Measurements from ENCODE around the gene HIRIP3. TPM values are rescaled to one million over a fixed set of nuclear protein-coding genes. Genes with fewer than 3 reads are reported as not detected.

HIRIP3 gene
- total RNA-seq, 1 experiment from 2014 or later, result 18.9 TPM

DNA sequence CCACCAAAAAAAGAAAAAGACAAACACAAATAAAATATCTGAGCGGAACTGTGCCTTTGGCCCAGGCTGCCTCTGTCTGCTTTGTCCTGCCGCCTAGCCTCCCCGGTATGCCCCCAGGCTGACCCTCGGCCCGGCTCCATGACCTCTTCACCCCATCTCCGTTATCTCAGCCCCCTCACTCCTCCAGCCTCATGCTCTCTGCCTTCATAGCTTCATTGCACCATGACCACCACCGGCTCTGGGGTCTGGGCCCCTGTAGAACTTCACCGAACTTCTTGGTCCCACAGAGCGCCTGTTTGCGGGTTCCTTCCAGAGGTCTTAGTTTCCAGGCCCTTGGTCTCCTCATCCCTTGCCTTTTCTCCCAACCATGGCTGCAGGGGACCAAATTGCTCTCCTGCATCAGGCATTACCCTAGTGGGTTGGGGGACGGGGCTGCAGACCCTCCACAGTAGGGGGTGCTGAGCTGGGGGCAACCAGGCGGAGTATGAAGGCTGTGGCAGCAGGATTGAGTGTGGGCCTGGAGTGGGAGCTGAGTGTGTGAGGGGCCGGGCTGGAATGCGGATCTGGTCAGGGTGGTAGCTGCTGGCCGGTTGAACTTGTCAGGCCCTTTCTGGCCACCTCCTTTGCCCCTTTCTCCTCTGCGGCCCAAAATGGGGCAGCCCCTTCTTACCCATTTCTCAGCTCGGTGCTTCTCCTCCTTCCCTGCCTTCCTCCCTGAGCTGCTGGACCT is 6.9 kb downstream of the HIRIP3 start:
- Mint-ChIP-seq H3K27me3 (ENCODE audit: low read depth) (no peaks in the 10 kb centered on the region), H3K36me3 (peaks cover 46% of the 10 kb centered on the region), H3K4me1 (no peaks in the 10 kb centered on the region), H3K4me3 (no peak overlapping the region), H3K27ac (peak overlapping the region; percentile 74; the same call in 1 of the 2 replicates), H3K9me3 (no peaks in the 10 kb centered on the region)
- ChIA-PET POLR2A (interaction anchor here (0.6 kb wide), 1 partner anchor 15 kb away, joined by 3 read pairs; the partner anchor contains the start of gene TAOK2), CTCF (interaction anchor here (1.7 kb wide), 1 partner anchor 44 kb away, joined by 9 read pairs; no protein-coding TSS in a partner anchor)
- DNase-seq (ENCODE audit: low spot score), result no peak
- no peak for TF ChIP-seq TEAD1 (CRISPR knock-in tag; IDR thresholded peaks at IDR 0.05)
- TF ChIP-seq IRF2 (CRISPR knock-in tag; IDR thresholded peaks at IDR 0.05; ENCODE audit: borderline replicate concordance, low read depth), result no peak
- no peak for TF ChIP-seq RELA (CRISPR knock-in tag; IDR thresholded peaks at IDR 0.05; ENCODE audit: borderline replicate concordance)
- TF ChIP-seq, protein P1, sequence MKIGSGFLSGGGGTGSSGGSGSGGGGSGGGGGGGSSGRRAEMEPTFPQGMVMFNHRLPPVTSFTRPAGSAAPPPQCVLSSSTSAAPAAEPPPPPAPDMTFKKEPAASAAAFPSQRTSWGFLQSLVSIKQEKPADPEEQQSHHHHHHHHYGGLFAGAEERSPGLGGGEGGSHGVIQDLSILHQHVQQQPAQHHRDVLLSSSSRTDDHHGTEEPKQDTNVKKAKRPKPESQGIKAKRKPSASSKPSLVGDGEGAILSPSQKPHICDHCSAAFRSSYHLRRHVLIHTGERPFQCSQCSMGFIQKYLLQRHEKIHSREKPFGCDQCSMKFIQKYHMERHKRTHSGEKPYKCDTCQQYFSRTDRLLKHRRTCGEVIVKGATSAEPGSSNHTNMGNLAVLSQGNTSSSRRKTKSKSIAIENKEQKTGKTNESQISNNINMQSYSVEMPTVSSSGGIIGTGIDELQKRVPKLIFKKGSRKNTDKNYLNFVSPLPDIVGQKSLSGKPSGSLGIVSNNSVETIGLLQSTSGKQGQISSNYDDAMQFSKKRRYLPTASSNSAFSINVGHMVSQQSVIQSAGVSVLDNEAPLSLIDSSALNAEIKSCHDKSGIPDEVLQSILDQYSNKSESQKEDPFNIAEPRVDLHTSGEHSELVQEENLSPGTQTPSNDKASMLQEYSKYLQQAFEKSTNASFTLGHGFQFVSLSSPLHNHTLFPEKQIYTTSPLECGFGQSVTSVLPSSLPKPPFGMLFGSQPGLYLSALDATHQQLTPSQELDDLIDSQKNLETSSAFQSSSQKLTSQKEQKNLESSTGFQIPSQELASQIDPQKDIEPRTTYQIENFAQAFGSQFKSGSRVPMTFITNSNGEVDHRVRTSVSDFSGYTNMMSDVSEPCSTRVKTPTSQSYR (CRISPR knock-in tag; IDR thresholded peaks at IDR 0.05), result no peak
- no peak for TF ChIP-seq SMAD4 (CRISPR knock-in tag; IDR thresholded peaks at IDR 0.05)
- TF ChIP-seq NFATC4 (CRISPR knock-in tag; IDR thresholded peaks at IDR 0.05), result no peak
- no peak for TF ChIP-seq OVOL2 (CRISPR knock-in tag; IDR thresholded peaks at IDR 0.05; ENCODE audit: borderline replicate concordance)
- no peak for TF ChIP-seq NFYB (CRISPR knock-in tag; conservative IDR thresholded peaks at IDR 0.05; ENCODE audit: low read depth)
- ATAC-seq, result no peak

- H3K27ac Mint-ChIP-seq, result no peak overlapping the region
- ChIA-PET POLR2A (interaction anchor here (0.6 kb wide), 1 partner anchor 14 kb away, joined by 3 read pairs; the partner anchor contains the start of gene TAOK2), CTCF (no interaction called here)
- no peaks in the 10 kb centered on the region for H3K4me1 Mint-ChIP-seq
- no peak for DNase-seq (ENCODE audit: low spot score)
- H3K4me3 Mint-ChIP-seq, result no peak overlapping the region
- H3K27me3 Mint-ChIP-seq (ENCODE audit: low read depth), result no peaks in the 10 kb centered on the region
- no peaks in the 10 kb centered on the region for H3K9me3 Mint-ChIP-seq
- no peak for ATAC-seq
- peaks cover 51% of the 10 kb centered on the region for H3K36me3 Mint-ChIP-seq
- TF ChIP-seq HMGA2 (CRISPR knock-in tag; IDR thresholded peaks at IDR 0.05) (no peak), CREM (CRISPR knock-in tag; IDR thresholded peaks at IDR 0.05) (no peak), MYBL2 (CRISPR knock-in tag; IDR thresholded peaks at IDR 0.05) (no peak), CTCF (IDR thresholded peaks at IDR 0.05) (no peak), SOX15 (CRISPR knock-in tag; IDR thresholded peaks at IDR 0.05) (no peak), PRRX2 (CRISPR knock-in tag; IDR thresholded peaks at IDR 0.05) (no peak)
- TF ChIP-seq, protein P2, sequence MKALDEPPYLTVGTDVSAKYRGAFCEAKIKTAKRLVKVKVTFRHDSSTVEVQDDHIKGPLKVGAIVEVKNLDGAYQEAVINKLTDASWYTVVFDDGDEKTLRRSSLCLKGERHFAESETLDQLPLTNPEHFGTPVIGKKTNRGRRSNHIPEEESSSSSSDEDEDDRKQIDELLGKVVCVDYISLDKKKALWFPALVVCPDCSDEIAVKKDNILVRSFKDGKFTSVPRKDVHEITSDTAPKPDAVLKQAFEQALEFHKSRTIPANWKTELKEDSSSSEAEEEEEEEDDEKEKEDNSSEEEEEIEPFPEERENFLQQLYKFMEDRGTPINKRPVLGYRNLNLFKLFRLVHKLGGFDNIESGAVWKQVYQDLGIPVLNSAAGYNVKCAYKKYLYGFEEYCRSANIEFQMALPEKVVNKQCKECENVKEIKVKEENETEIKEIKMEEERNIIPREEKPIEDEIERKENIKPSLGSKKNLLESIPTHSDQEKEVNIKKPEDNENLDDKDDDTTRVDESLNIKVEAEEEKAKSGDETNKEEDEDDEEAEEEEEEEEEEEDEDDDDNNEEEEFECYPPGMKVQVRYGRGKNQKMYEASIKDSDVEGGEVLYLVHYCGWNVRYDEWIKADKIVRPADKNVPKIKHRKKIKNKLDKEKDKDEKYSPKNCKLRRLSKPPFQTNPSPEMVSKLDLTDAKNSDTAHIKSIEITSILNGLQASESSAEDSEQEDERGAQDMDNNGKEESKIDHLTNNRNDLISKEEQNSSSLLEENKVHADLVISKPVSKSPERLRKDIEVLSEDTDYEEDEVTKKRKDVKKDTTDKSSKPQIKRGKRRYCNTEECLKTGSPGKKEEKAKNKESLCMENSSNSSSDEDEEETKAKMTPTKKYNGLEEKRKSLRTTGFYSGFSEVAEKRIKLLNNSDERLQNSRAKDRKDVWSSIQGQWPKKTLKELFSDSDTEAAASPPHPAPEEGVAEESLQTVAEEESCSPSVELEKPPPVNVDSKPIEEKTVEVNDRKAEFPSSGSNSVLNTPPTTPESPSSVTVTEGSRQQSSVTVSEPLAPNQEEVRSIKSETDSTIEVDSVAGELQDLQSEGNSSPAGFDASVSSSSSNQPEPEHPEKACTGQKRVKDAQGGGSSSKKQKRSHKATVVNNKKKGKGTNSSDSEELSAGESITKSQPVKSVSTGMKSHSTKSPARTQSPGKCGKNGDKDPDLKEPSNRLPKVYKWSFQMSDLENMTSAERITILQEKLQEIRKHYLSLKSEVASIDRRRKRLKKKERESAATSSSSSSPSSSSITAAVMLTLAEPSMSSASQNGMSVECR (CRISPR knock-in tag; IDR thresholded peaks at IDR 0.05; ENCODE audit: borderline replicate concordance), result no peak
- TF ChIP-seq, protein P3, sequence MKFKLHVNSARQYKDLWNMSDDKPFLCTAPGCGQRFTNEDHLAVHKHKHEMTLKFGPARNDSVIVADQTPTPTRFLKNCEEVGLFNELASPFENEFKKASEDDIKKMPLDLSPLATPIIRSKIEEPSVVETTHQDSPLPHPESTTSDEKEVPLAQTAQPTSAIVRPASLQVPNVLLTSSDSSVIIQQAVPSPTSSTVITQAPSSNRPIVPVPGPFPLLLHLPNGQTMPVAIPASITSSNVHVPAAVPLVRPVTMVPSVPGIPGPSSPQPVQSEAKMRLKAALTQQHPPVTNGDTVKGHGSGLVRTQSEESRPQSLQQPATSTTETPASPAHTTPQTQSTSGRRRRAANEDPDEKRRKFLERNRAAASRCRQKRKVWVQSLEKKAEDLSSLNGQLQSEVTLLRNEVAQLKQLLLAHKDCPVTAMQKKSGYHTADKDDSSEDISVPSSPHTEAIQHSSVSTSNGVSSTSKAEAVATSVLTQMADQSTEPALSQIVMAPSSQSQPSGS (CRISPR knock-in tag; IDR thresholded peaks at IDR 0.05; ENCODE audit: borderline replicate concordance, low read depth), result no peak
- TF ChIP-seq, protein P4, sequence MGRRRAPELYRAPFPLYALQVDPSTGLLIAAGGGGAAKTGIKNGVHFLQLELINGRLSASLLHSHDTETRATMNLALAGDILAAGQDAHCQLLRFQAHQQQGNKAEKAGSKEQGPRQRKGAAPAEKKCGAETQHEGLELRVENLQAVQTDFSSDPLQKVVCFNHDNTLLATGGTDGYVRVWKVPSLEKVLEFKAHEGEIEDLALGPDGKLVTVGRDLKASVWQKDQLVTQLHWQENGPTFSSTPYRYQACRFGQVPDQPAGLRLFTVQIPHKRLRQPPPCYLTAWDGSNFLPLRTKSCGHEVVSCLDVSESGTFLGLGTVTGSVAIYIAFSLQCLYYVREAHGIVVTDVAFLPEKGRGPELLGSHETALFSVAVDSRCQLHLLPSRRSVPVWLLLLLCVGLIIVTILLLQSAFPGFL (CRISPR knock-in tag; IDR thresholded peaks at IDR 0.05; ENCODE audit: borderline replicate concordance), result no peak
- TF ChIP-seq, protein P5, sequence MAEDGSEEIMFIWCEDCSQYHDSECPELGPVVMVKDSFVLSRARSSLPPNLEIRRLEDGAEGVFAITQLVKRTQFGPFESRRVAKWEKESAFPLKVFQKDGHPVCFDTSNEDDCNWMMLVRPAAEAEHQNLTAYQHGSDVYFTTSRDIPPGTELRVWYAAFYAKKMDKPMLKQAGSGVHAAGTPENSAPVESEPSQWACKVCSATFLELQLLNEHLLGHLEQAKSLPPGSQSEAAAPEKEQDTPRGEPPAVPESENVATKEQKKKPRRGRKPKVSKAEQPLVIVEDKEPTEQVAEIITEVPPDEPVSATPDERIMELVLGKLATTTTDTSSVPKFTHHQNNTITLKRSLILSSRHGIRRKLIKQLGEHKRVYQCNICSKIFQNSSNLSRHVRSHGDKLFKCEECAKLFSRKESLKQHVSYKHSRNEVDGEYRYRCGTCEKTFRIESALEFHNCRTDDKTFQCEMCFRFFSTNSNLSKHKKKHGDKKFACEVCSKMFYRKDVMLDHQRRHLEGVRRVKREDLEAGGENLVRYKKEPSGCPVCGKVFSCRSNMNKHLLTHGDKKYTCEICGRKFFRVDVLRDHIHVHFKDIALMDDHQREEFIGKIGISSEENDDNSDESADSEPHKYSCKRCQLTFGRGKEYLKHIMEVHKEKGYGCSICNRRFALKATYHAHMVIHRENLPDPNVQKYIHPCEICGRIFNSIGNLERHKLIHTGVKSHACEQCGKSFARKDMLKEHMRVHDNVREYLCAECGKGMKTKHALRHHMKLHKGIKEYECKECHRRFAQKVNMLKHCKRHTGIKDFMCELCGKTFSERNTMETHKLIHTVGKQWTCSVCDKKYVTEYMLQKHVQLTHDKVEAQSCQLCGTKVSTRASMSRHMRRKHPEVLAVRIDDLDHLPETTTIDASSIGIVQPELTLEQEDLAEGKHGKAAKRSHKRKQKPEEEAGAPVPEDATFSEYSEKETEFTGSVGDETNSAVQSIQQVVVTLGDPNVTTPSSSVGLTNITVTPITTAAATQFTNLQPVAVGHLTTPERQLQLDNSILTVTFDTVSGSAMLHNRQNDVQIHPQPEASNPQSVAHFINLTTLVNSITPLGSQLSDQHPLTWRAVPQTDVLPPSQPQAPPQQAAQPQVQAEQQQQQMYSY (CRISPR knock-in tag; IDR thresholded peaks at IDR 0.05), result no peak
Measured at GRCh38 chr16:29987371-29988085, 7.9 kb downstream of the HIRIP3 start.

Data from WTC11 (cell line).